H1 (cell line): ENCODE data around the gene USP10. TPM values are rescaled to one million over a fixed set of nuclear protein-coding genes. Genes with fewer than 3 reads are reported as not detected.

Experiments
- CTCF ChIA-PET: fragments of 300-600 bp; sonication (Branson Sonifier 250); formaldehyde crosslinking; loops from one replicate; lab custom pipeline; 2021; ENCODE audit not compliant: partially characterized antibody; lab: Charles Lee
- POLR2A ChIA-PET: fragments of 300-600 bp; sonication (Branson Sonifier 250); formaldehyde crosslinking; loops from one replicate; lab custom pipeline; 2021; ENCODE audit warnings: inconsistent platforms; ENCODE audit not compliant: partially characterized antibody; lab: Charles Lee
- DNase-seq, 2 experiments: peaks; one replicate each; pipeline versions ENCODE4 v3.0.0 to v3.0.0-alpha.2; 2010 to 2022; ENCODE audit warnings: low spot score in 2 of 2, low read depth in 1 of 2, mixed read lengths in 1 of 2
- FAIRE-seq: peaks from 2 replicates; lab custom pipeline; 2011; peaks lifted over from hg19 to GRCh38; lab: Jason Lieb, UNC
- H2AFZ ChIP-seq: 2 replicates; pipeline ENCODE4 v1.8.1; 2012; ENCODE audit warnings: low read length, inconsistent platforms
- H2AK5ac ChIP-seq: 2 replicates; pipeline ENCODE4 v1.6.1; 2013; ENCODE audit warnings: low read depth, low read length
- H2BK120ac ChIP-seq: replicated peaks from 2 replicates; pipeline ENCODE3; 2013; ENCODE audit warnings: low read depth, low read length, inconsistent platforms
- H2BK12ac ChIP-seq: 2 replicates; pipeline ENCODE4 v1.6.1; 2013; ENCODE audit warnings: low read depth, low read length
- H2BK15ac ChIP-seq: 2 replicates; pipeline ENCODE4 v1.6.1; 2013; ENCODE audit warnings: low read length
- H2BK20ac ChIP-seq: 2 replicates; pipeline ENCODE4 v1.6.1; 2013; ENCODE audit warnings: low read length
- H2BK5ac ChIP-seq: 2 replicates; pipeline ENCODE4 v1.6.1; 2013; ENCODE audit warnings: low read depth, low read length
- H3K14ac ChIP-seq: 2 replicates; pipeline ENCODE4 v1.6.1; 2013; ENCODE audit warnings: inconsistent platforms; ENCODE audit not compliant: insufficient read length
- H3K18ac ChIP-seq: 2 replicates; pipeline ENCODE4 v1.6.1; 2013; ENCODE audit warnings: low read length; ENCODE audit errors: extremely low read depth
- H3K23ac ChIP-seq: 2 replicates; pipeline ENCODE4 v1.6.1; 2013; ENCODE audit warnings: inconsistent platforms; ENCODE audit not compliant: insufficient read length
- H3K23me2 ChIP-seq: 2 replicates; pipeline ENCODE4 v1.6.1; 2013; ENCODE audit warnings: low read depth, low read length
- H3K27ac ChIP-seq: 2 replicates; pipeline ENCODE4 v1.6.1; 2011; ENCODE audit warnings: low read depth, low read length, inconsistent platforms
- H3K27me3 ChIP-seq, 4 experiments: replicated peaks in 1 of 4; 1 replicate in 1 of 4; 2 replicates in 3 of 4; pipeline versions ENCODE4 v1.6.1 to v1.8.1; 2011 to 2013; ENCODE audit warnings: low read length in 3 of 4, mild to moderate bottlenecking in 3 of 4, inconsistent platforms in 2 of 4, mixed read lengths in 2 of 4, moderate library complexity in 1 of 4; ENCODE audit not compliant: control insufficient read depth in 3 of 4, insufficient read depth in 3 of 4; ENCODE audit errors: extremely low read depth in 1 of 4
- H3K36me3 ChIP-seq, 4 experiments: 2 replicates each; pipeline versions ENCODE4 v1.6.1 to v1.8.1; 2011 to 2013; ENCODE audit warnings: mild to moderate bottlenecking in 4 of 4, low read length in 3 of 4, moderate library complexity in 2 of 4, control low read depth in 1 of 4, inconsistent platforms in 1 of 4; ENCODE audit not compliant: insufficient read depth in 4 of 4, control insufficient read depth in 2 of 4
- H3K4ac ChIP-seq: replicated peaks from 2 replicates; pipeline ENCODE3; 2013; ENCODE audit warnings: low read length, low read depth, mixed read lengths, inconsistent platforms; ENCODE audit not compliant: insufficient read length
- H3K4me1 ChIP-seq, 4 experiments: replicated peaks in 1 of 4; 1 replicate in 1 of 4; 2 replicates in 3 of 4; pipeline versions ENCODE4 v1.6.1 to v1.8.1; 2011 to 2013; ENCODE audit warnings: low read length in 3 of 4, inconsistent platforms in 2 of 4, mixed read lengths in 1 of 4; ENCODE audit not compliant: insufficient read depth in 4 of 4, control insufficient read depth in 3 of 4
- H3K4me2 ChIP-seq, 2 experiments: 2 replicates each; pipeline versions ENCODE4 v1.6.1 to v1.8.1; 2011 to 2013; ENCODE audit warnings: low read depth in 2 of 2, low read length in 2 of 2, control low read depth in 1 of 2, inconsistent platforms in 1 of 2, mild to moderate bottlenecking in 1 of 2; ENCODE audit not compliant: insufficient read depth in 1 of 2
- H3K4me3 ChIP-seq, 4 experiments: fragments of 200-600, 300-600 bp in 1 of 4; sonication (generic), shearing (Covaris generic), sonication (Bioruptor Twin) in 1 of 4; 2 replicates each; pipeline versions ENCODE4 v1.5.1 to v1.8.1; 2011 to 2016; ENCODE audit warnings: low read length in 4 of 4, low read depth in 3 of 4, control low read depth in 2 of 4, inconsistent platforms in 2 of 4, mild to moderate bottlenecking in 2 of 4, mixed read lengths in 1 of 4, moderate library complexity in 1 of 4; ENCODE audit not compliant: insufficient read depth in 2 of 4; ENCODE audit errors: extremely low read depth in 1 of 4
- H3K56ac ChIP-seq: replicated peaks from 2 replicates; pipeline ENCODE3; 2013; ENCODE audit warnings: low read depth, mild to moderate bottlenecking, mixed read lengths, low read length, inconsistent platforms; ENCODE audit not compliant: insufficient read length
- H3K79me1 ChIP-seq: 2 replicates; pipeline ENCODE4 v1.6.1; 2013; ENCODE audit warnings: low read depth, low read length, control low read depth
- H3K79me2 ChIP-seq, 2 experiments: 2 replicates each; pipeline versions ENCODE4 v1.6.1 to v1.8.1; 2012 to 2013; ENCODE audit warnings: low read length in 2 of 2, mild to moderate bottlenecking in 2 of 2, inconsistent platforms in 1 of 2; ENCODE audit not compliant: insufficient read depth in 2 of 2, control insufficient read depth in 1 of 2
- H3K9ac ChIP-seq, 4 experiments: replicated peaks in 1 of 4; 1 replicate in 1 of 4; 2 replicates in 3 of 4; pipeline versions ENCODE4 v1.6.1 to v1.8.1; 2011 to 2013; ENCODE audit warnings: low read depth in 3 of 4, low read length in 3 of 4, control low read depth in 2 of 4, mild to moderate bottlenecking in 2 of 4, moderate library complexity in 2 of 4, inconsistent platforms in 1 of 4; ENCODE audit errors: extremely low read depth in 1 of 4
- H3K9me3 ChIP-seq, 2 experiments: 2 replicates each; pipeline versions ENCODE4 v1.6.1 to v1.8.1; 2012 to 2013; ENCODE audit warnings: mild to moderate bottlenecking in 2 of 2, moderate library complexity in 2 of 2, control low read depth in 1 of 2, inconsistent platforms in 1 of 2, low read depth in 1 of 2, low read length in 1 of 2, mixed read lengths in 1 of 2; ENCODE audit not compliant: insufficient read depth in 2 of 2
- H4K20me1 ChIP-seq, 2 experiments: replicated peaks in 1 of 2; 2 replicates each; pipeline versions ENCODE3 to v1.8.1; 2011 to 2013; ENCODE audit warnings: inconsistent platforms in 2 of 2, low read length in 2 of 2, mild to moderate bottlenecking in 1 of 2; ENCODE audit not compliant: insufficient read depth in 2 of 2, control insufficient read depth in 1 of 2
- H4K5ac ChIP-seq: 2 replicates; pipeline ENCODE4 v1.6.1; 2013; ENCODE audit warnings: low read length, low read depth, mixed read lengths, inconsistent platforms; ENCODE audit not compliant: insufficient read length
- H4K8ac ChIP-seq: 2 replicates; pipeline ENCODE4 v1.8.0; 2013; ENCODE audit warnings: mild to moderate bottlenecking, moderate library complexity, low read length, inconsistent platforms; ENCODE audit not compliant: insufficient read depth; ENCODE audit errors: extremely low read depth
- H4K91ac ChIP-seq: replicated peaks from 2 replicates; pipeline ENCODE3; 2013; ENCODE audit warnings: low read length, mixed read lengths, inconsistent platforms; ENCODE audit not compliant: insufficient read length
- CBX5 ChIP-seq: fragments of 300-800, 300-1000 bp; sonication (generic); IDR thresholded peaks from 2 replicates; pipeline ENCODE4 v1.7.1; 2016; ENCODE audit warnings: antibody characterized with exemption, low read length, low read depth
- CHD1 ChIP-seq: IDR thresholded peaks from 2 replicates; pipeline ENCODE4 v1.6.1; 2012; ENCODE audit warnings: low read depth, low read length, improper control_type of control experiment
- CREB1 ChIP-seq: IDR thresholded peaks from 2 replicates; pipeline ENCODE4 v1.6.1; 2012; ENCODE audit warnings: inconsistent platforms
- EZH2 ChIP-seq: fragments of 200-600 bp; sonication (generic); IDR thresholded peaks from 2 replicates; pipeline ENCODE4 v1.7.1; 2012; ENCODE audit warnings: low read depth, mild to moderate bottlenecking, moderate library complexity, low read length, inconsistent platforms; ENCODE audit not compliant: severe bottlenecking
- GTF2F1 ChIP-seq: IDR thresholded peaks from 2 replicates; pipeline ENCODE4 v1.6.1; 2012; ENCODE audit warnings: low read depth, low read length, improper control_type of control experiment, borderline replicate concordance
- HDAC6 ChIP-seq: IDR thresholded peaks from one replicate; pipeline ENCODE4 v1.7.1; 2012; ENCODE audit warnings: low read depth, mild to moderate bottlenecking, inconsistent platforms, low read length, moderate library complexity
- JUN ChIP-seq: IDR thresholded peaks from 2 replicates; pipeline ENCODE4 v1.6.1; 2011; ENCODE audit warnings: low read depth, mild to moderate bottlenecking, improper control_type of control experiment, low read length
- KDM4A ChIP-seq: IDR thresholded peaks from one replicate; pipeline ENCODE4 v1.7.1; 2012; ENCODE audit warnings: low read depth, mild to moderate bottlenecking, moderate library complexity, low read length, inconsistent platforms; ENCODE audit not compliant: severe bottlenecking
- RFX5 ChIP-seq: IDR thresholded peaks from 2 replicates; pipeline ENCODE4 v1.6.1; 2011; ENCODE audit warnings: low read depth, low read length, improper control_type of control experiment, borderline replicate concordance
- TAF1 ChIP-seq: IDR thresholded peaks from 2 replicates; pipeline ENCODE4 v1.6.1; 2011; ENCODE audit warnings: mild to moderate bottlenecking, low read depth, low read length
- WGBS, 2 experiments: shearing (Covaris generic) in 1 of 2; methylation state at CpG; one replicate each; pipeline versions ENCODE4 v1.1.6 to v1.1.7; 2013 to 2015; ENCODE audit warnings: low lambda C conversion rate in 2 of 2, mixed read lengths in 2 of 2, inconsistent platforms in 1 of 2, low coverage in 1 of 2, missing lambda C conversion rate in 1 of 2; ENCODE audit not compliant: insufficient replicate concordance in 2 of 2, insufficient coverage in 1 of 2, insufficient read length in 1 of 2; ENCODE audit errors: extremely low coverage in 1 of 2, missing lambda C conversion rate in 1 of 2; 5-methylcytosine and 5-hydroxymethylcytosine counted together
- polyA plus RNA-seq, 7 experiments: library from polyadenylated mRNA; depleted of rRNA in 3 of 7; stranded (reverse) in 5 of 7; unstranded in 2 of 7; fragments of >200 nt in 5 of 7; fragments of 200-250 nt in 2 of 7; gene quantifications; 1 replicate in 5 of 7; 2 replicates in 1 of 7; 4 replicates in 1 of 7; pipeline versions ENCODE4 v1.2.1 to v1.2.3, GENCODE V29; 2011 to 2013; ENCODE audit warnings: missing spikeins in 2 of 7, mixed read lengths in 2 of 7
- total RNA-seq: library from RNA; stranded (reverse); fragmentation: NEBNext Ultra II Directional; extraction: Animal tissue kit (Norgen Biotek cat#: 25700); gene quantifications from 2 replicates; pipeline ENCODE4 v1.2.1, GENCODE V29; 2021
- TF ChIP-seq, protein P1 (sequence below): IDR thresholded peaks from 2 replicates; pipeline ENCODE4 v1.6.1; 2011; ENCODE audit warnings: low read length, improper control_type of control experiment
- TF ChIP-seq, protein P2 (sequence below): IDR thresholded peaks from 2 replicates; pipeline ENCODE4 v1.6.1; 2012; ENCODE audit warnings: low read length, inconsistent platforms

The USP10 gene
- total and polyA plus RNA-seq, 2 of the 8 experiments (the other 6 are each of a cell fraction or from before 2014, with no cell fraction given), result 171 to 195 TPM

GRCh38 chr16:84823926-84824325, 124.1 kb downstream of the USP10 start:
- H3K27me3 ChIP-seq, result peaks cover 5 to 22% (median 17%) of the 10 kb centered on the region in 4 experiments
- peaks cover 5% of the 10 kb centered on the region; the same call in 1 of the 2 replicates for H3K23me2 ChIP-seq
- TF ChIP-seq, protein P1, sequence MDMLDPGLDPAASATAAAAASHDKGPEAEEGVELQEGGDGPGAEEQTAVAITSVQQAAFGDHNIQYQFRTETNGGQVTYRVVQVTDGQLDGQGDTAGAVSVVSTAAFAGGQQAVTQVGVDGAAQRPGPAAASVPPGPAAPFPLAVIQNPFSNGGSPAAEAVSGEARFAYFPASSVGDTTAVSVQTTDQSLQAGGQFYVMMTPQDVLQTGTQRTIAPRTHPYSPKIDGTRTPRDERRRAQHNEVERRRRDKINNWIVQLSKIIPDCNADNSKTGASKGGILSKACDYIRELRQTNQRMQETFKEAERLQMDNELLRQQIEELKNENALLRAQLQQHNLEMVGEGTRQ, result no peak
- TF ChIP-seq HDAC6 (no peak), TAF1 (no peak), EZH2 (no peak), CHD1 (no peak), CBX5 (no peak), RFX5 (no peak), CREB1 (no peak), GTF2F1 (no peak), JUN (no peak), KDM4A (no peak)
- TF ChIP-seq, protein P2, sequence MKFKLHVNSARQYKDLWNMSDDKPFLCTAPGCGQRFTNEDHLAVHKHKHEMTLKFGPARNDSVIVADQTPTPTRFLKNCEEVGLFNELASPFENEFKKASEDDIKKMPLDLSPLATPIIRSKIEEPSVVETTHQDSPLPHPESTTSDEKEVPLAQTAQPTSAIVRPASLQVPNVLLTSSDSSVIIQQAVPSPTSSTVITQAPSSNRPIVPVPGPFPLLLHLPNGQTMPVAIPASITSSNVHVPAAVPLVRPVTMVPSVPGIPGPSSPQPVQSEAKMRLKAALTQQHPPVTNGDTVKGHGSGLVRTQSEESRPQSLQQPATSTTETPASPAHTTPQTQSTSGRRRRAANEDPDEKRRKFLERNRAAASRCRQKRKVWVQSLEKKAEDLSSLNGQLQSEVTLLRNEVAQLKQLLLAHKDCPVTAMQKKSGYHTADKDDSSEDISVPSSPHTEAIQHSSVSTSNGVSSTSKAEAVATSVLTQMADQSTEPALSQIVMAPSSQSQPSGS, result no peak

More at GRCh38 chr16:84823926-84824325, 124.1 kb downstream of the USP10 start:
- WGBS, 2 experiments, result 92% methylated on average over 5 of the region's 5 CpGs; no CpG with 5 or more reads in 1 of the 2 experiments
- Histone ChIP-seq H3K27ac (no peak overlapping the region), H2AK5ac (no peak overlapping the region), H2BK12ac (0 out of 2 replicates have a peak overlapping the region, but pooled peaks have one; percentile 14), H3K9ac (no peak overlapping the region; a peak in 1 of 7 replicates), H3K9me3 (no peaks in the 10 kb centered on the region), H4K20me1 (no peaks in the 10 kb centered on the region), H3K79me1 (no peaks in the 10 kb centered on the region), H3K4ac (no peak overlapping the region), H2BK120ac (no peak overlapping the region), H3K36me3 (no peaks in the 10 kb centered on the region), H2BK15ac (no peak overlapping the region; the same call in 1 of the 2 replicates), H2BK20ac (no peak overlapping the region), H3K14ac (no peak overlapping the region), H4K5ac (no peak overlapping the region), H2AFZ (no peak overlapping the region), H3K79me2 (no peaks in the 10 kb centered on the region), H3K4me3 (no peak overlapping the region), H2BK5ac (no peak overlapping the region), H3K18ac (no peak overlapping the region), H4K8ac (no peak overlapping the region), H4K91ac (no peak overlapping the region), H3K4me1 (peaks cover 0 to 7% (median 3%) of the 10 kb centered on the region in 4 experiments; a peak in 6 of 7 replicates), H3K56ac (no peak overlapping the region), H3K4me2 (no peak overlapping the region), H3K23ac (no peak overlapping the region)
- DNase-seq, result no peak
- no peak for FAIRE-seq
- ChIA-PET CTCF (interaction anchor here (0.9 to 2.2 kb wide), 2 partner anchors 13 to 147 kb away, joined by 3 to 9 read pairs; no protein-coding TSS in a partner anchor), POLR2A (no interaction called here)
